HG03469 (cell line): ENCODE measurements around the gene FLT1.

Experiments
- ATAC-seq: cut with Tn5 transposase; IDR thresholded peaks from one replicate; pipeline ENCODE4 v1.9.1; 2021; ENCODE audit warnings: mild to moderate bottlenecking, moderate library complexity, moderate number of reproducible peaks; ENCODE audit not compliant: unreplicated experiment

Gene FLT1

GRCh38 chr13:28529836-28530235 is 34.9 kb upstream of the FLT1 start:
- ATAC-seq, result no peak

- no peak for ATAC-seq
These were observed 33.9 kb upstream of the FLT1 start for GRCh38 chr13:28528848-28529247.

DNA sequence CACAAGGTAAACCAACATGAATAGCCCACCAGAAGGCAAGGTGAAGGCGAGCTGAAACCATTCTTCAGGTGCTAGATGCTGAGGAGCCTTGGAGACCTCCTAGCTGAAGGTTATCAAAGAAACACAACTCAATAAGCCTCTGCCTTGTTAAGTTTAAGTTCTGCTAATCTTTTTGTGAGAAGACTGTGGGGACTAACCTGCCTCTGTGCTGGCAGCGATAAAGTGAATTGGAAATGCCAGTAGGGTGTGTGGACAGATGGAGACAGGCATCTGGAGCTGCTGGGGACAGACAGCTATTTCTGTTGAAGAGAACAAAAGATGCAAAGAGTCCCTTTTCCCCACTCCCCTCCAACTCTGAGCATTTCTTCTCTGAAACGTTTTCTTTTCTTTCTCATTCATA is 33.5 kb upstream of the FLT1 start:
- no peak for ATAC-seq

DNA sequence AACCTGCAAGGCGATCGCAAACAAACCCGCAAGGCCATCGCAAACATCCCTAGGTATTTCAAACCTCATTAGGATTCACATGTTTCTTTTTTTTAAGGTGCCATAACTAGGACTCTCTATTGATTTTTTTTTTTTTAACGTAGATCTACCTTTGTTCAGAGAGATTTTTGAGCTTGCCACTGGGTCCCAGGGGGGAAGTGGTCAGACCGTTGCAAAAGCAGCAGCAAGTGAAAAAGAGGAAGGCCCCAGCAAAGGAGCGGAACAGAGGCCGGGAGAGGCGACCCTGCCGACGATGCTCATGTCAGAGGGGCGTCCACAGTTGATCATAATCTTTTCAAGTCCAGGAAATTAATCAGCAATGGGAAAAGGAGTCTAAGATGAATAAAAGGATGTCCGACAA is 32.7 kb upstream of the FLT1 start:
- ATAC-seq, result no peak

- ATAC-seq, result no peak
These were observed 31.9 kb upstream of the FLT1 start for GRCh38 chr13:28526876-28527275.

DNA sequence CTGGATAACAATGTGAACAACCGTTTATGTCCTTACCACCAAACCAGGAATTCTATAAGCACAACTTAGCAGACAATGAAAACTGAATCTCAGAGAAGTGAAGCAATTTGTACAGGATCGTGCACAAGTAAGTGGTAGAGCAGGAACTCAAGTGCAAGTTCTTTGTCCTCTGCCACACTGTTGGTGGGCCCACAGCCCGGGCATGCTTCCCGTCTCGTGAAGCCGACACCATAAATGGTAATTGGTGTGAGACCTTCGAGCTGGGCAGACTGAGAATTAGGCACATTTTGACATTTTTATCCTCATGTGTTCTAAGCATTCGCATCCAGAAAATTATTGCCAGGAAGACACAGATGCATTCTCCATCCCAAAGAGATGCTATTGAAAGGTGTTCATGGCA is 27.9 kb upstream of the FLT1 start:
- no peak for ATAC-seq

GRCh38 chr13:28513745-28514144 is 18.8 kb upstream of the FLT1 start:
- no peak for ATAC-seq

DNA sequence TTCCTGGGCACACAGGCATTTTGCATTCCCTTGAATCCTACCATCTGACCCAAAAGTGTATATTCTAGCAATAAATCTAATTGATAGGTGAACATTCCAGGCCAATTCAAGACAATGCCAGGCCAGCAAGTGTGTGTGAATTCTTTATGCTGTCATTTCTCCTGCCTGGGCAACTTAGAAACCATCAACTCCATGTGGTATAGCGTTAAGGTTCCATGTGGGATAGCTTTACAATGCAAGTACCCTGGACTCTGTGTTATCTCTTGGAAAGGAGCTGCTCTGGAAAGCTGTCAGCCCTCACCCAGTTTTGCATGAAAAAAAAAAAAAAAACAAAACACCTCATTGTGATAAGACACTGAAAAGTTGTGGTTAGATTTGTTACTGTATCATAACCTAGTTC is 15.6 kb upstream of the FLT1 start:
- no peak for ATAC-seq

GRCh38 chr13:28510066-28510465 is 15.1 kb upstream of the FLT1 start:
- ATAC-seq, result no peak

GRCh38 chr13:28505543-28506135 is 10.7 kb upstream of the FLT1 start:
- ATAC-seq, result no peak

GRCh38 chr13:28503182-28503967 is 8.4 kb upstream of the FLT1 start:
- no peak for ATAC-seq

GRCh38 chr13:28501547-28501946 is 6.6 kb upstream of the FLT1 start:
- no peak for ATAC-seq

GRCh38 chr13:28499609-28500008 is 4.7 kb upstream of the FLT1 start:
- ATAC-seq, result no peak

- no peak for ATAC-seq
These were observed 3.7 kb upstream of the FLT1 start for GRCh38 chr13:28498481-28499115.

DNA sequence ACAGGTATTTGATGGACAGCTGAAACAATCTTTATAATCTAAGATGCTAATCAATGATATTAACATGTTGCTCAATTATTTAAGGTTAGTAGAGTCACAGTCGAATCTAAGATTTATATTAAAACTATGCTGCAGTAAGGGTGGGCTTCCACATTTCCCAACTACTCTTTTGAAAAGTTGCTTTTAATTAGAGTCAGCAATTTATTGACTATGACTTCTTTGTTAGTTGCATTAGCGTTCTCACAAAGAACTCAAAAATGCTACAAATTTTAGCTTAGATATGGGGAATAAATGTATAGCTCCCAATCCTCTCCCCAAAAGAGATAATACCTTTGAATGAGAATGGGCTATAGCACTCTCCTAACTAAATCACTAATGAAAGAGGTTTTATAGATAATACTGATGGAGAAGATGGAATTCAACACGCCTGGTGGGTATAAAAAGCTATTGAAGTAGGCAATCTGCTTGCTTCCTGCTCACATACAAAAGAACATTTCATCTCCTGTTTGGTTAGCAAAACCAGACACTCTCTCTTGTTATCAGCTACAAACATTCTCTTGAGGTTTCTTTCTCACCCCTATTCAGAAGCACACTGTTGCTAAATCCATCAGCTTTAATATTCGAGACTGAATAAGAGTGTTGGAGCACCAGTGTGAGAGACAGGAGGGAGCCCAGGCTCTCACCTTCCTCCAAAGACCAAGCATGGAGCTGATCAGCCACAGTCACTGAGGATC is 2.4 kb upstream of the FLT1 start:
- no peak for ATAC-seq

DNA sequence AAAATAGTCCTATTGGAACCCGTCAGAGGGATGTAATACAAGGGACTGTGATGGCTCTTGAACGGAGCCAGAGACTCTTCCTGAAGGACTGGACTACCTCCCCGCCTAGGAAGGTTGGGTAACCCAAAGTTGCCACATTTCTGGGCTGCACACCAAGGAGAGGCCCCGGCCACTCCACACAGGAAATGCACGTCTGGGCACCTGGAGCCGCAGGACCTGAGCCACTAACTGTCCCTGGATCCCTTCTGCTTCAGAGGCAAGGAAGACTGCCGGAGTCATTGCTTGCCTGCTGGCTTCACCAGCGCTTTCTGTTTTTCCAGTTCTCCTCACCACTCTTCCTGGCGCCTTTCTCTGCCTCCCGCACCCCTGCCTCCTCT is 1.2 kb upstream of the FLT1 start:
- ATAC-seq, result no peak

GRCh38 chr13:28495538-28496187 is 735 bp upstream of the FLT1 start:
- ATAC-seq, result no peak

DNA sequence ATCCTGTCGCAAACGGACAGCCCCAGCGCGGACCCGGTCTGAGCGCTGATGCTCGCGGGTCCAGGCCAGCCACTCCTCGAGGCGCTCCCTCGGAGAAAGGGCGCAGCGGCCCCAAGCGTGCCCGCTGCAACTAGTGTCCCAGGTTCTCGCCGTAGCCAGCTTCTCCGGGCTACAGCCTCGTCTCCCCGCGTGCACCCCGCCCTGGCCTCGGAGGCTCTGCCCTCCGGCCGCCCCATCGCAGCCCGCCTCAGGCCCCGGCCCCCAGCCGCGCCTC is 487 bp downstream of the FLT1 start:
- no peak for ATAC-seq

DNA sequence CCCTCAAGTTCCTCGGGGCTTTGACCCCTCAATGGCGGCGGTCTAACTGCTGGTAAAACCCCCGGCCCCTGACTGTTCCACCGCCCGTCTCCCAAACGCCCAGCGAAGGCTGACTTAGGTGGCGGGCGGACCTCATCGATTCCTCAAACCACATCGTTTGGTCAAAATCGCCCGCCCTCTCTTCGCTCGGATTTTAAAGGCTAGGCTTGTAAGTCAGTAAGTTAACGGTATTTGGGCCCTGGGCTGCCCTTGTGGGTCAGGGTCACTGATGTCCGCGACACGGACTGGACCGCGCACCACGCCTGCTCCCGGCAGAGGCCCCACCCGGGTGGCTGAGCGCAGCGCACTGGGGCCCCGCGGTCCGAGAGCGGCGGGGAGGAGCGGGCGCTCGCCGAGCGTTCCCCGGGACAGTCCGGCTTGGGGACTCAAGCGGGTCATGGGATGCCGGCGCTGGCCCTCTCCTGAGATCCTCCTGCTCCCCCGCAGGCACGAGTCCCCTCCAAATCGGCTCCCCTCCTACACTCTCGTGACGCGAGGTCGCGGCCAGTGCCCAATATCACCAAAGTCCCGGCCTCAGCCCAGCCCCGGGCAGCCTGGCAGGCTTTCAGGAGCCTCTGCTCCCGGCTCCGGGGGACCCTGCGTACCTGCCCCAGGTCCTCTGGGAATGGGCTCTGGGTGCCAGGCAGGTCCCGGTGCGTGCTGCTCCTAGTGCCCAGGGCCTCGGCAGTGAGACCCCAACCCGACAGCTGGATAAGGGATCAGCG is 1.0 kb downstream of the FLT1 start:
- ATAC-seq, result no peak

GRCh38 chr13:28492569-28493367 is 2.2 kb downstream of the FLT1 start:
- no peak for ATAC-seq
